PC-3 (cell line): ENCODE data around the gene CD99L2. TPM values are rescaled to one million over a fixed set of nuclear protein-coding genes. Genes with fewer than 3 reads are reported as not detected.

Source experiments
- ATAC-seq: fragments of 200-7000 bp; cut with Tn5 transposase; 2 replicates; pipeline ENCODE4 v1.9.1; 2020; ENCODE audit warnings: mild to moderate bottlenecking, moderate library complexity
- BruUV-seq: library from RNA; stranded (reverse); fragments of 400-500 nt; replicated peaks from 2 replicates; lab custom pipeline; 2021; lab: Mats Ljungman, UMichigan
- CTCF ChIA-PET: fragments of 300-600 bp; sonication (Branson Sonifier 250); formaldehyde crosslinking; loops from one replicate; lab custom pipeline; 2022; ENCODE audit warnings: antibody characterized with exemption; lab: Charles Lee
- POLR2A ChIA-PET: fragments of 300-600 bp; sonication (Branson Sonifier 250); formaldehyde crosslinking; loops from one replicate; lab custom pipeline; 2022; ENCODE audit warnings: antibody characterized with exemption; ENCODE audit not compliant: unreplicated experiment; lab: Charles Lee
- DNase-seq: peaks from one replicate; pipeline ENCODE4 v3.0.0-alpha.2; 2015
- H2AFZ ChIP-seq: fragments of 300-600 bp; sonication (generic); 2 replicates; pipeline ENCODE4 v1.6.0; 2016; ENCODE audit warnings: antibody characterized with exemption, low read length
- H3F3A ChIP-seq: fragments of 300-600 bp; sonication (generic); one replicate; pipeline ENCODE4 v1.6.0; 2017; ENCODE audit warnings: antibody characterized with exemption, low read length, control low read depth, mild to moderate bottlenecking; ENCODE audit not compliant: unreplicated experiment
- H3K27ac ChIP-seq: fragments of 300-600 bp; sonication (generic); 2 replicates; pipeline ENCODE4 v1.5.1; 2016; ENCODE audit warnings: mild to moderate bottlenecking, low read length
- H3K27me3 ChIP-seq: fragments of 300-600 bp; sonication (generic); 2 replicates; pipeline ENCODE4 v1.6.1; 2016; ENCODE audit warnings: low read length, mixed read lengths
- H3K36me3 ChIP-seq: fragments of 300-600 bp; sonication (generic); 2 replicates; pipeline ENCODE4 v1.6.1; 2016; ENCODE audit warnings: low read depth, mixed run types, low read length, mixed read lengths
- H3K4me1 ChIP-seq: fragments of 300-600 bp; sonication (generic); 2 replicates; pipeline ENCODE4 v1.5.1; 2016; ENCODE audit warnings: low read length; ENCODE audit not compliant: insufficient read depth
- H3K4me2 ChIP-seq: fragments of 300-600 bp; sonication (generic); 2 replicates; pipeline ENCODE4 v1.6.0; 2016; ENCODE audit warnings: low read length
- H3K4me3 ChIP-seq: fragments of 300-600 bp; sonication (generic); 2 replicates; pipeline ENCODE4 v1.5.1; 2016; ENCODE audit warnings: mild to moderate bottlenecking, low read length, mixed read lengths
- H3K79me2 ChIP-seq: fragments of 300-600 bp; sonication (generic); 2 replicates; pipeline ENCODE4 v1.6.1; 2017; ENCODE audit warnings: low read length, mixed read lengths
- H3K9ac ChIP-seq: fragments of 300-600 bp; sonication (generic); 2 replicates; pipeline ENCODE4 v1.6.0; 2016; ENCODE audit warnings: mild to moderate bottlenecking, low read length
- H3K9me2 ChIP-seq: fragments of 300-600 bp; sonication (generic); replicated peaks from 2 replicates; pipeline ENCODE4 v1.6.1; 2016; ENCODE audit warnings: mixed run types, low read length, mixed read lengths
- H3K9me3 ChIP-seq: fragments of 300-600 bp; sonication (generic); 2 replicates; pipeline ENCODE4 v1.6.1; 2016; ENCODE audit warnings: low read length, mixed read lengths
- H4K20me1 ChIP-seq: fragments of 300-600 bp; sonication (generic); 2 replicates; pipeline ENCODE4 v1.6.1; 2016; ENCODE audit warnings: low read length, mixed read lengths
- CTCF ChIP-seq: fragments of 300-600 bp; sonication (generic); conservative IDR thresholded peaks from 2 replicates; pipeline ENCODE4 v1.5.1; 2017; ENCODE audit warnings: antibody characterized with exemption, low read depth, mild to moderate bottlenecking, low read length
- EZH2 ChIP-seq: fragments of 300-600 bp; sonication (generic); IDR thresholded peaks from one replicate; pipeline ENCODE4 v1.6.1; 2017; ENCODE audit warnings: antibody characterized with exemption, mild to moderate bottlenecking, low read length; ENCODE audit not compliant: unreplicated experiment
- EZH2phosphoT487 ChIP-seq: fragments of 300-600 bp; sonication (generic); IDR thresholded peaks from 2 replicates; pipeline ENCODE4 v1.6.1; 2018; ENCODE audit warnings: mild to moderate bottlenecking, antibody characterized with exemption, low read length, borderline replicate concordance
- intact Hi-C: fragments of 100-400 bp; cut with micrococcal nuclease; formaldehyde crosslinking; loops from 2 replicates; pipeline ENCODE4 v1.9.0; 2023
- total RNA-seq: library from RNA; depleted of rRNA; stranded (reverse); fragments of >200 nt; gene quantifications from 2 replicates; pipeline ENCODE4 v1.2.3, GENCODE V29; 2014

CD99L2 gene
- total RNA-seq, 1 experiment from 2014 or later: 9.4 TPM

GRCh38 chrX:150848914-150849365 lies 49.5 kb downstream of the CD99L2 start:
- ATAC-seq: peak; percentile 94
- no peak for TF ChIP-seq EZH2
- TF ChIP-seq EZH2phosphoT487: peak; percentile 75
- ChIA-PET CTCF (no interaction called here), POLR2A (no interaction called here)
- H3K27ac ChIP-seq: peak overlapping the region; percentile 98
- H2AFZ ChIP-seq: no peak overlapping the region
- H3K9me2 ChIP-seq: no peaks in the 10 kb centered on the region
- intact Hi-C loops: no loop called here
- no peaks in the 10 kb centered on the region for H4K20me1 ChIP-seq
- no peaks in the 10 kb centered on the region for H3K27me3 ChIP-seq
- no peak overlapping the region for H3K4me3 ChIP-seq
- peaks cover 28% of the 10 kb centered on the region for H3K4me1 ChIP-seq
- H3K79me2 ChIP-seq: peaks cover 4% of the 10 kb centered on the region; the same call in 1 of the 2 replicates
- DNase-seq: peak; percentile 93
- H3F3A ChIP-seq: no peaks in the 10 kb centered on the region
- peak overlapping the region; percentile 75 for H3K9ac ChIP-seq
- no TSS peak for BruUV-seq
- H3K36me3 ChIP-seq: no peaks in the 10 kb centered on the region
- H3K9me3 ChIP-seq: no peaks in the 10 kb centered on the region
- H3K4me2 ChIP-seq: 0 out of 2 replicates have a peak overlapping the region, but pooled peaks have one; percentile 53

GRCh38 chrX:150847088-150847487 lies 51.4 kb downstream of the CD99L2 start:
- ChIA-PET CTCF (no interaction called here), POLR2A (no interaction called here)
- peaks cover 28% of the 10 kb centered on the region for H3K4me1 ChIP-seq

GRCh38 chrX:150846130-150846529 lies 52.3 kb downstream of the CD99L2 start:
- TF ChIP-seq CTCF (no peak), EZH2 (no peak), EZH2phosphoT487 (no peak)
- intact Hi-C loops: no loop called here
- H3K9me3 ChIP-seq: no peaks in the 10 kb centered on the region
- H3K4me1 ChIP-seq: peaks cover 35% of the 10 kb centered on the region
- no peak for ATAC-seq
- H3K9ac ChIP-seq: no peak overlapping the region
- no peak overlapping the region for H2AFZ ChIP-seq
- no peak overlapping the region for H3K4me3 ChIP-seq
- H3K27ac ChIP-seq: no peak overlapping the region
- no peaks in the 10 kb centered on the region for H3K9me2 ChIP-seq
- H3K4me2 ChIP-seq: no peak overlapping the region
- POLR2A ChIA-PET: no interaction called here
- DNase-seq: no peak
- no peaks in the 10 kb centered on the region for H3K36me3 ChIP-seq
- BruUV-seq: no TSS peak
- H3K79me2 ChIP-seq: peaks cover 4% of the 10 kb centered on the region; the same call in 1 of the 2 replicates
- H4K20me1 ChIP-seq: no peaks in the 10 kb centered on the region
- H3K27me3 ChIP-seq: no peaks in the 10 kb centered on the region
- H3F3A ChIP-seq: no peaks in the 10 kb centered on the region
- CTCF ChIA-PET: no interaction called here

More at GRCh38 chrX:150847088-150847487, 51.4 kb downstream of the CD99L2 start:
- no TSS peak for BruUV-seq
- Histone ChIP-seq H2AFZ (no peak overlapping the region), H3K9me3 (no peaks in the 10 kb centered on the region), H3F3A (no peaks in the 10 kb centered on the region), H3K27me3 (no peaks in the 10 kb centered on the region), H3K4me3 (no peak overlapping the region), H3K4me2 (no peak overlapping the region), H3K79me2 (peaks cover 4% of the 10 kb centered on the region; the same call in 1 of the 2 replicates), H3K9me2 (no peaks in the 10 kb centered on the region), H3K36me3 (no peaks in the 10 kb centered on the region), H3K27ac (no peak overlapping the region), H3K9ac (no peak overlapping the region; the same call in 1 of the 2 replicates), H4K20me1 (no peaks in the 10 kb centered on the region)
- intact Hi-C loops: no loop called here
- TF ChIP-seq CTCF (no peak), EZH2 (no peak), EZH2phosphoT487 (no peak)
- DNase-seq: no peak
- ATAC-seq: no peak
